Hepatocyte (in vitro differentiated cells): Measurements from ENCODE around the gene KDM4C. TPM values are rescaled to one million over a fixed set of nuclear protein-coding genes. Genes with fewer than 3 reads are reported as not detected.

Source experiments
- DNase-seq: peaks from one replicate; pipeline ENCODE4 v3.0.0-alpha.2; 2016; ENCODE audit warnings: low spot score
- H2AFZ ChIP-seq: fragments of 200-600 bp; sonication (generic); 2 replicates; pipeline ENCODE4 v1.6.0; 2016; ENCODE audit warnings: antibody characterized with exemption, mild to moderate bottlenecking
- H3K27ac ChIP-seq: fragments of 200-600 bp; sonication (generic); 2 replicates; pipeline ENCODE4 v1.5.1; 2016; ENCODE audit warnings: mild to moderate bottlenecking
- H3K27me3 ChIP-seq: fragments of 200-600 bp; sonication (generic); 2 replicates; pipeline ENCODE4 v1.6.1; 2016
- H3K36me3 ChIP-seq: fragments of 200-600 bp; sonication (generic); replicated peaks from 2 replicates; pipeline ENCODE4 v1.5.1; 2016; ENCODE audit warnings: low read depth; ENCODE audit not compliant: insufficient read depth
- H3K4me1 ChIP-seq: fragments of 200-600 bp; sonication (generic); 2 replicates; pipeline ENCODE4 v1.5.1; 2016; ENCODE audit warnings: mild to moderate bottlenecking, moderate library complexity; ENCODE audit not compliant: insufficient read depth
- H3K4me2 ChIP-seq: fragments of 200-600 bp; sonication (generic); 2 replicates; pipeline ENCODE4 v1.6.0; 2016
- H3K4me3 ChIP-seq: fragments of 200-600 bp; sonication (generic); 2 replicates; pipeline ENCODE4 v1.5.1; 2016; ENCODE audit warnings: mild to moderate bottlenecking
- H3K79me2 ChIP-seq: fragments of 200-600 bp; sonication (generic); 2 replicates; pipeline ENCODE4 v1.6.0; 2017; ENCODE audit warnings: mild to moderate bottlenecking
- H3K9me2 ChIP-seq: fragments of 200-600 bp; sonication (generic); replicated peaks from 2 replicates; pipeline ENCODE4 v1.6.0; 2017; ENCODE audit warnings: mild to moderate bottlenecking; ENCODE audit not compliant: insufficient read depth
- H3K9me3 ChIP-seq: fragments of 200-600 bp; sonication (generic); 2 replicates; pipeline ENCODE4 v1.5.1; 2016; ENCODE audit warnings: low read depth, mild to moderate bottlenecking
- H4K20me1 ChIP-seq: fragments of 200-600 bp; sonication (generic); 2 replicates; pipeline ENCODE4 v1.6.0; 2016; ENCODE audit warnings: mild to moderate bottlenecking; ENCODE audit not compliant: insufficient read depth, poor library complexity, severe bottlenecking
- EZH2 ChIP-seq: fragments of 200-600 bp; sonication (generic); IDR thresholded peaks from 2 replicates; pipeline ENCODE4 v1.6.1; 2016; ENCODE audit warnings: antibody characterized with exemption, mild to moderate bottlenecking, borderline replicate concordance
- EZH2phosphoT487 ChIP-seq: fragments of 200-600 bp; sonication (generic); IDR thresholded peaks from one replicate; pipeline ENCODE4 v1.6.1; 2018; ENCODE audit warnings: antibody characterized with exemption, mild to moderate bottlenecking, low read depth, moderate library complexity; ENCODE audit not compliant: unreplicated experiment, severe bottlenecking
- WGBS: methylation state at CpG from one replicate; pipeline ENCODE4 v1.1.6; 2016; ENCODE audit warnings: low lambda C conversion rate; ENCODE audit errors: missing lambda C conversion rate; 5-methylcytosine and 5-hydroxymethylcytosine counted together
- polyA plus RNA-seq: library from polyadenylated mRNA; unstranded; fragments of >200 nt; fragmentation: Nextera tagmentation; extraction: Ambion mirVana; gene quantifications from 2 replicates; pipeline ENCODE4 v1.2.1, GENCODE V29; 2016
- total RNA-seq: library from RNA; depleted of rRNA; stranded (reverse); fragments of >200 nt; gene quantifications from 2 replicates; pipeline ENCODE4 v1.2.3, GENCODE V29; 2014
- TF ChIP-seq, protein P1 (sequence below): fragments of 200-600 bp; sonication (generic); IDR thresholded peaks from 2 replicates; pipeline ENCODE4 v1.5.1; 2016; ENCODE audit warnings: antibody characterized with exemption, mild to moderate bottlenecking; ENCODE audit not compliant: poor library complexity

Gene KDM4C
- total and polyA plus RNA-seq, 2 experiments from 2014 or later, result 16.1 to 28.7 TPM

DNA sequence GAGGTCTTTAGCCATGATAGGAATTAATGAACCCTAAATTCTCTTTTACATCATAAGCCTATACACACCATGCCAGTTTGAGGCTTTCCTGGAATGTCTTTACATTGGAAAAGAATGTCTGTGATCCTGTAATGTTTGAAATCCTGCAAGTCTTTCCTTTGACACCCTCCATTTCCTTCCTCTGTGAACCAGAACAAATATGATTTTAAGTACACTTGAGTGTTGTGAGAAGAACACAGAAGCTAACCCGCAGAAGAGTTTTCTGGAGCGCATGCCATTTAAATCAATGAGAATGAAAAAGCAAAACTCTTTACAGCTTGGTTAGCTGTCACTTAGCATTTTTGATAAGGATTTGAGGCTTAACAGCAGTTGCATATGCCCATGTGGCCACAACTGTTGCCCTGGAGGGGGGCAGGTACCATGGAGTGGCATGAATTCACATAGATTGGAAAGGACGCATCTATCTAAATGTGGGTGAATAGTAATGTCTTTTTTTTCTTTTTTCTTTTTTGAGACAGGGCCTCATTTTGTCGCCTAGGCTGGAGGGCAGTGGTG lies 372.6 kb downstream of the KDM4C start:
- H3K4me1 ChIP-seq, result no peaks in the 10 kb centered on the region
- H3K27ac ChIP-seq, result no peak overlapping the region
- no peak overlapping the region for H3K4me2 ChIP-seq
- H3K4me3 ChIP-seq, result no peak overlapping the region
- no peak overlapping the region for H2AFZ ChIP-seq
- no peaks in the 10 kb centered on the region for H3K9me2 ChIP-seq
- H3K36me3 ChIP-seq, result no peaks in the 10 kb centered on the region
- no peak for DNase-seq
- H4K20me1 ChIP-seq, result no peaks in the 10 kb centered on the region
- TF ChIP-seq EZH2 (no peak), EZH2phosphoT487 (no peak)
- TF ChIP-seq, protein P1, sequence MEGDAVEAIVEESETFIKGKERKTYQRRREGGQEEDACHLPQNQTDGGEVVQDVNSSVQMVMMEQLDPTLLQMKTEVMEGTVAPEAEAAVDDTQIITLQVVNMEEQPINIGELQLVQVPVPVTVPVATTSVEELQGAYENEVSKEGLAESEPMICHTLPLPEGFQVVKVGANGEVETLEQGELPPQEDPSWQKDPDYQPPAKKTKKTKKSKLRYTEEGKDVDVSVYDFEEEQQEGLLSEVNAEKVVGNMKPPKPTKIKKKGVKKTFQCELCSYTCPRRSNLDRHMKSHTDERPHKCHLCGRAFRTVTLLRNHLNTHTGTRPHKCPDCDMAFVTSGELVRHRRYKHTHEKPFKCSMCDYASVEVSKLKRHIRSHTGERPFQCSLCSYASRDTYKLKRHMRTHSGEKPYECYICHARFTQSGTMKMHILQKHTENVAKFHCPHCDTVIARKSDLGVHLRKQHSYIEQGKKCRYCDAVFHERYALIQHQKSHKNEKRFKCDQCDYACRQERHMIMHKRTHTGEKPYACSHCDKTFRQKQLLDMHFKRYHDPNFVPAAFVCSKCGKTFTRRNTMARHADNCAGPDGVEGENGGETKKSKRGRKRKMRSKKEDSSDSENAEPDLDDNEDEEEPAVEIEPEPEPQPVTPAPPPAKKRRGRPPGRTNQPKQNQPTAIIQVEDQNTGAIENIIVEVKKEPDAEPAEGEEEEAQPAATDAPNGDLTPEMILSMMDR, result no peak
- no peaks in the 10 kb centered on the region for H3K79me2 ChIP-seq
- 79% methylated on average over 4 of the region's 4 CpGs for WGBS
- no peaks in the 10 kb centered on the region for H3K27me3 ChIP-seq
- H3K9me3 ChIP-seq, result no peaks in the 10 kb centered on the region

DNA sequence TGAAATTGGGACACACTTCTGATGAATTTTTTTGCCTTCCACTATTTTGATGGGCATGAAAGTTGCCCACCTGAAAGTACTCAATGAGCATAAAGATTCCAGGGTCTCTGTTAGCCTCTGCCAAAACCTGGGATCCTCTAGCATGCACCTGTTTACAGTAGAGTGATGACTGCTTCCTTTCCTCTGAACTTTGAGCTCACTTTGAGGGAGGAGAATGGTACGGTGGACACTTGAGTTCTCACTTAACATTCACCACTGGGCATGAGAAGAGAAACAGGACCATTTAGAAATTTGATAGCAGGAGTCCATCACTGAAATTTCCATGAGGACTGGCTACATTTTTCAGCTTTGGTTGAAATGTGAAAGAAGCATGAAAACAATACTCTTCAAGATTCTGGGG lies 374.8 kb downstream of the KDM4C start:
- Histone ChIP-seq H3K27me3 (no peaks in the 10 kb centered on the region), H3K4me1 (no peaks in the 10 kb centered on the region), H3K27ac (no peak overlapping the region), H3K9me2 (no peaks in the 10 kb centered on the region), H2AFZ (no peak overlapping the region), H3K36me3 (no peaks in the 10 kb centered on the region), H3K79me2 (no peaks in the 10 kb centered on the region), H4K20me1 (no peaks in the 10 kb centered on the region), H3K4me3 (no peak overlapping the region), H3K9me3 (no peaks in the 10 kb centered on the region), H3K4me2 (no peak overlapping the region)
- DNase-seq, result no peak
- TF ChIP-seq EZH2 (no peak), EZH2phosphoT487 (no peak)
- TF ChIP-seq, protein P1, result no peak
- 0% methylated on average over 1 of the region's 1 CpG for WGBS

DNA sequence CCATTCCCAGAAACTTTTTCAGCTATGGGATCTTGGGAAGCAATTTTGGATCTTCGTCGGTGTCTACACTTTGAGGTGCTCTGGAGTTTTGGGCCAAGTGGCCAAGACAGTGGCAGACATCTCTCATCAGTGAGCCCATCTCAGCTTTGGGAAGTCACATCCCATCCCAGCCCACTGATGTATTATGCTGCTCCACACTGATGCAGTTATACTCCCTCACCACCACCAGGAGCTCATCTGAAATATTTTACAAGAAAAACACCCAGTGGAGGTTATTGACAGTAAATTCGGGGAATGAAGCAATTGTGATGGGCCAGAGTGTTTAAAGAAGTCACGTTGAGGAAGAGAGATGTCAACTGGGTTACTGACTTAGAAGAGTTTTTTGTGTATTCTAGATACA lies 378.0 kb downstream of the KDM4C start:
- no peaks in the 10 kb centered on the region for H3K9me2 ChIP-seq
- TF ChIP-seq, protein P1, result no peak
- TF ChIP-seq EZH2, result no peak
- TF ChIP-seq EZH2phosphoT487, result no peak
- no peaks in the 10 kb centered on the region for H3K79me2 ChIP-seq
- no peaks in the 10 kb centered on the region for H4K20me1 ChIP-seq
- H3K4me3 ChIP-seq, result no peak overlapping the region
- H3K36me3 ChIP-seq, result no peaks in the 10 kb centered on the region
- H3K4me1 ChIP-seq, result no peaks in the 10 kb centered on the region
- no peak overlapping the region for H3K27ac ChIP-seq
- no peak for DNase-seq
- H3K4me2 ChIP-seq, result no peak overlapping the region
- WGBS, result 86% methylated on average over 4 of the region's 4 CpGs
- no peak overlapping the region for H2AFZ ChIP-seq
- H3K27me3 ChIP-seq, result no peaks in the 10 kb centered on the region
- H3K9me3 ChIP-seq, result no peaks in the 10 kb centered on the region
